ENCODE data around the gene CNGA3.

Gene CNGA3

DNA sequence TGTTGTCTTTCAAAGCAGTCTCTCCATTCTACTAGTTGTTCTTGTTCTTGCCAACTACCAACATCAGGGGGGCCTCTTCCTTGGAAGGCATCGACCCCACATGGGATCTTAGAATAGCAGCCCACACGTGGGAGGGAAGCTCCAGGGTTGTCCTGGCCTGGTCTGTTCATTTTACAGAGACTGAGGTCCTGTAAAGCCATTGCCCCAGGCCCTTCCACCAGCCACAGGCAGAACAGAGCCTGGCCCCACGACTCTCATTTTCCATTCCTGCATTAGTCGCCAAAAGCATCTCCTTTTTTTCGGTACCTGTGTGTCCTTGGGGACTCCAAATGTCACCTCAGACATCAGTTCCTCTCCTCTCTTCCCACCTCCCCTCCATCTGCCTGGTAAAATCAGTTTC, 28.0 kb downstream of the CNGA3 start:
- Histone ChIP-seq H3K36me3 (ENCODE audit: control insufficient read depth, insufficient read depth, low read length) (no peaks in the 10 kb centered on the region), H3K4me3 (ENCODE audit: low read length) (no peak overlapping the region), H4K5ac (ENCODE audit: low read length) (no peak overlapping the region), H3K4ac (ENCODE audit: low read depth, low read length) (no peak overlapping the region), H3K18ac (ENCODE audit: low read length) (no peak overlapping the region), H3K9ac (ENCODE audit: low read length) (no peak overlapping the region), H2BK120ac (ENCODE audit: low read depth, low read length) (no peak overlapping the region), H3K4me2 (ENCODE audit: low read length) (no peak overlapping the region), H3K27me3 (ENCODE audit: insufficient read depth, low read length, poor library complexity) (no peaks in the 10 kb centered on the region), H3K27ac (ENCODE audit: low read depth, low read length) (no peak overlapping the region), H2BK5ac (ENCODE audit: low read length) (no peak overlapping the region), H3K4me1 (ENCODE audit: control insufficient read depth, low read depth, low read length) (peaks cover 8% of the 10 kb centered on the region), H3K79me1 (ENCODE audit: low read length) (no peaks in the 10 kb centered on the region), H3K79me2 (ENCODE audit: control insufficient read depth, insufficient read depth, low read length) (no peaks in the 10 kb centered on the region), H3K23ac (ENCODE audit: low read length) (no peak overlapping the region), H2AK5ac (ENCODE audit: low read length) (no peak overlapping the region), H3K56ac (ENCODE audit: low read length) (no peak overlapping the region), H4K8ac (ENCODE audit: low read depth, low read length) (no peak overlapping the region), H2BK15ac (replicated peaks; ENCODE audit: low read depth) (no peak overlapping the region)
- WGBS (ENCODE audit: extremely low coverage, insufficient coverage, low lambda C conversion rate) = no CpG with 5 or more reads among the region's 5 CpGs
- DNase-seq = no peak

DNA sequence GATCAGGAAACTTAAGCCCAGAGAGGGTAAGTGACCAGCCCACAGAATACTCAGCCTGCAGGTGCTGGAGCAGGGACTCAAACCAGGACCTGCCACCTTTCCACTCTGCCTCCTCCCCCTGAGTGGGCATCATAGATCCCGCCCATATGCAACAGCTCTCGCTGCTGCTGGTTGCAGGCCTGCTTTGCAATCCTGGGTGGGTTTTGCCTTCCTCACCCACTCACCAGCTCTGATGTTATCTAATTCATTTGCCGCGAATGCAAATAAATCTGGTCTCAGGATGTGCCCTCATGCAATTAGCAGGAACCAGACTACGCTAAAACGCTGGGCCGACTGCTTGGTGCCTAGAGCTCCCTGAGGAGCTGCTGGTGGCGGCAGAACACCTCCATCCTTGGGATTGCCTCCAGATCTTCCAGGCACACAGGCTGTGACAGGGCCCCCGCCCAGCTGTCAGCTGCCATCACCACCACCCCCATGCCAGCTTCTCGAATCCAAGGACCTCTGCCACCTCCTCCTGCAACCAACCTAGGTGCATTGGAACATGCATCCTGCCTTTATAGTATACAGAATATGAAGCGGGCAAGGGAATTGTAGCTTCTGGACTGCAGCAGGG, 28.8 kb downstream of the CNGA3 start:
- H3K4me3 ChIP-seq (ENCODE audit: low read length) = no peak overlapping the region
- H3K4me2 ChIP-seq (ENCODE audit: low read length) = no peak overlapping the region
- no peak overlapping the region for H2AK5ac ChIP-seq (ENCODE audit: low read length)
- H2BK15ac ChIP-seq (replicated peaks; ENCODE audit: low read depth) = no peak overlapping the region
- no peak overlapping the region for H4K5ac ChIP-seq (ENCODE audit: low read length)
- no peaks in the 10 kb centered on the region for H3K79me2 ChIP-seq (ENCODE audit: control insufficient read depth, insufficient read depth, low read length)
- no peak overlapping the region for H3K23ac ChIP-seq (ENCODE audit: low read length)
- H4K8ac ChIP-seq (ENCODE audit: low read depth, low read length) = no peak overlapping the region
- no peak overlapping the region for H3K9ac ChIP-seq (ENCODE audit: low read length)
- no peak overlapping the region for H3K18ac ChIP-seq (ENCODE audit: low read length)
- H3K4ac ChIP-seq (ENCODE audit: low read depth, low read length) = no peak overlapping the region
- H3K36me3 ChIP-seq (ENCODE audit: control insufficient read depth, insufficient read depth, low read length) = no peaks in the 10 kb centered on the region
- H2BK120ac ChIP-seq (ENCODE audit: low read depth, low read length) = no peak overlapping the region
- DNase-seq = no peak
- H2BK5ac ChIP-seq (ENCODE audit: low read length) = no peak overlapping the region
- H3K56ac ChIP-seq (ENCODE audit: low read length) = no peak overlapping the region
- H3K4me1 ChIP-seq (ENCODE audit: control insufficient read depth, low read depth, low read length) = peaks cover 8% of the 10 kb centered on the region
- H3K79me1 ChIP-seq (ENCODE audit: low read length) = no peaks in the 10 kb centered on the region
- H3K27me3 ChIP-seq (ENCODE audit: insufficient read depth, low read length, poor library complexity) = no peaks in the 10 kb centered on the region
- H3K27ac ChIP-seq (ENCODE audit: low read depth, low read length) = no peak overlapping the region
- WGBS (ENCODE audit: extremely low coverage, insufficient coverage, low lambda C conversion rate) = no CpG with 5 or more reads among the region's 11 CpGs

DNA sequence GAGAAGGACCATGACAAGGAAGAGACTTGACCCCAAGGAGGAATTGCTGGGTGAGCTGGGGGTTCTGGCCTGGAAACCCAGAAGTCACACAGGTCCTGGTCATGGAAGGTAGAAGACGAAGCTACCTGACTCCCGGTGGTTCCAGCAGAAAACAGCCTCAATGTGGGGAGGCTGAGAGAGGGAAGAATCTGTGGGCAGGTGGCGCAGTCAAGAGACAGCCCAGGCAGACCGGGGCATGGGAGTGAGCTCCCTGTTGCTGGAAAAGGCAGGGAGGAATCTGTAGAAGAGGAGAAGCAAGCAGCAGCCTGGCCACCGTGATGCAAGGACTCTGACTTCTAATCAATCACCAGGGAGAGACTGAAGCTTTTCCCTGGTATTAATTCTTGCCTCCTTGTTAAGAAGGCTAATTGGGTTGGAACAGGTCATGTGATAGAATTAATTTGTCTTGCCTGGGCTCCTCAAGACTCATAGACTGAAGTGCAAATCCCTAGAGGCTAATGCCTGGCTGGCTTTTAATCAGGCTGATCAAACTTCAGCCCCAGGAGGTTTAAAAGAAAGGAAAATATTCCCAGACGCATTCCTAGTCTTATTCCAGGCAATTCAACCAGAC, 30.1 kb downstream of the CNGA3 start:
- Histone ChIP-seq H4K8ac (ENCODE audit: low read depth, low read length) (no peak overlapping the region), H3K18ac (ENCODE audit: low read length) (no peak overlapping the region), H3K36me3 (ENCODE audit: control insufficient read depth, insufficient read depth, low read length) (no peaks in the 10 kb centered on the region), H3K4me2 (ENCODE audit: low read length) (no peak overlapping the region), H3K23ac (ENCODE audit: low read length) (no peak overlapping the region), H3K9ac (ENCODE audit: low read length) (no peak overlapping the region), H3K4me3 (ENCODE audit: low read length) (no peak overlapping the region), H2BK5ac (ENCODE audit: low read length) (no peak overlapping the region), H3K56ac (ENCODE audit: low read length) (no peak overlapping the region), H2BK120ac (ENCODE audit: low read depth, low read length) (no peak overlapping the region), H3K79me2 (ENCODE audit: control insufficient read depth, insufficient read depth, low read length) (no peaks in the 10 kb centered on the region), H3K27me3 (ENCODE audit: insufficient read depth, low read length, poor library complexity) (no peaks in the 10 kb centered on the region), H2AK5ac (ENCODE audit: low read length) (no peak overlapping the region), H4K5ac (ENCODE audit: low read length) (no peak overlapping the region), H3K4ac (ENCODE audit: low read depth, low read length) (no peak overlapping the region), H3K79me1 (ENCODE audit: low read length) (no peaks in the 10 kb centered on the region), H2BK15ac (replicated peaks; ENCODE audit: low read depth) (no peak overlapping the region), H3K27ac (ENCODE audit: low read depth, low read length) (no peak overlapping the region), H3K4me1 (ENCODE audit: control insufficient read depth, low read depth, low read length) (peaks cover 8% of the 10 kb centered on the region)
- no peak for DNase-seq
- WGBS (ENCODE audit: extremely low coverage, insufficient coverage, low lambda C conversion rate) = no CpG with 5 or more reads among the region's 6 CpGs

DNA sequence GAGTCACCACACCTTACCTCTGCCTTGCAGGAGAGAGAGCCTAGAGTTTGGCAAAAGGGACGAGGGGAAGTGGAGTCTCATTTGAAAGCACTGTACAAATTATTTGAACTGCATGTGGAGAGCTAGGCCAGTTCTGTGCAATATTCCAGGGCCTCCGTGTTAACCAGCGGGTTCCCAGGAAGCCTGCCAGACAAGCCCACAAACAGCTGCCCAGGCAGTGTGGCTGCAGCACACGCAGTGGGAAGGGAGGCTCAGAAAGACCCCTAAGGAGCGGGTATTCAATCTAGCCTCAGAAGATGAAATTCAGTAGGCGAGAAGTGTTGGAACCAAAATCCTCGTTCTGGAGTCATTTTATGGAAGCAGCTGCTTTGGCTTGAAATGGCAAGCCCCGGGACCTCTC, 30.7 kb downstream of the CNGA3 start:
- DNase-seq = no peak
- H2BK5ac ChIP-seq (ENCODE audit: low read length) = no peak overlapping the region
- no peak overlapping the region for H2BK120ac ChIP-seq (ENCODE audit: low read depth, low read length)
- no peak overlapping the region for H4K8ac ChIP-seq (ENCODE audit: low read depth, low read length)
- no peak overlapping the region for H3K4me2 ChIP-seq (ENCODE audit: low read length)
- no peak overlapping the region for H3K27ac ChIP-seq (ENCODE audit: low read depth, low read length)
- no peaks in the 10 kb centered on the region for H3K36me3 ChIP-seq (ENCODE audit: control insufficient read depth, insufficient read depth, low read length)
- H3K56ac ChIP-seq (ENCODE audit: low read length) = no peak overlapping the region
- H3K4me1 ChIP-seq (ENCODE audit: control insufficient read depth, low read depth, low read length) = peaks cover 7% of the 10 kb centered on the region
- no peak overlapping the region for H4K5ac ChIP-seq (ENCODE audit: low read length)
- no CpG with 5 or more reads among the region's 8 CpGs for WGBS (ENCODE audit: extremely low coverage, insufficient coverage, low lambda C conversion rate)
- no peaks in the 10 kb centered on the region for H3K79me2 ChIP-seq (ENCODE audit: control insufficient read depth, insufficient read depth, low read length)
- no peaks in the 10 kb centered on the region for H3K79me1 ChIP-seq (ENCODE audit: low read length)
- no peak overlapping the region for H3K23ac ChIP-seq (ENCODE audit: low read length)
- no peak overlapping the region for H3K9ac ChIP-seq (ENCODE audit: low read length)
- no peak overlapping the region for H3K18ac ChIP-seq (ENCODE audit: low read length)
- H3K27me3 ChIP-seq (ENCODE audit: insufficient read depth, low read length, poor library complexity) = no peaks in the 10 kb centered on the region
- H2BK15ac ChIP-seq (replicated peaks; ENCODE audit: low read depth) = no peak overlapping the region
- no peak overlapping the region for H3K4ac ChIP-seq (ENCODE audit: low read depth, low read length)
- H2AK5ac ChIP-seq (ENCODE audit: low read length) = no peak overlapping the region
- H3K4me3 ChIP-seq (ENCODE audit: low read length) = no peak overlapping the region

DNA sequence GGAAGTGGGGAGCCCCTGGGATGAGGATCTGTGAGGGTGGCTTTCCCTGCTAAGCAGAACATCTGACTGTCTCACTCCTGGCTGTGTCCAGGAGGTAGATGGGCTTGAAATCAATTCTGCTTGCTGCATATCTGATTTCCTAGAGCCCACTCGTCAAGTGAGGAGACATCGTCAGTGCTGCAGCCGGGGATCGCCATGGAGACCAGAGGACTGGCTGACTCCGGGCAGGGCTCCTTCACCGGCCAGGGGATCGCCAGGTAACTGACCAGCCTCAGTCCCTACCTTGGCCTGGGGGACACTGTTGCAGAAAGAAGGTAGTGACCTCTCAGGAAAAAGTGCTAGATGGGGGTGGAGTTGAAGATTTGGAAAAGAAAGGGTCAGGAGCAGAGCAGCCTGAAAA, 31.3 kb downstream of the CNGA3 start:
- Histone ChIP-seq H3K4me2 (ENCODE audit: low read length) (no peak overlapping the region), H3K27ac (ENCODE audit: low read depth, low read length) (no peak overlapping the region), H3K56ac (ENCODE audit: low read length) (no peak overlapping the region), H3K4me3 (ENCODE audit: low read length) (no peak overlapping the region), H3K79me1 (ENCODE audit: low read length) (no peaks in the 10 kb centered on the region), H3K36me3 (ENCODE audit: control insufficient read depth, insufficient read depth, low read length) (no peaks in the 10 kb centered on the region), H2BK120ac (ENCODE audit: low read depth, low read length) (no peak overlapping the region), H3K4me1 (ENCODE audit: control insufficient read depth, low read depth, low read length) (peaks cover 5% of the 10 kb centered on the region), H3K4ac (ENCODE audit: low read depth, low read length) (no peak overlapping the region), H2AK5ac (ENCODE audit: low read length) (no peak overlapping the region), H4K8ac (ENCODE audit: low read depth, low read length) (no peak overlapping the region), H3K23ac (ENCODE audit: low read length) (no peak overlapping the region), H3K27me3 (ENCODE audit: insufficient read depth, low read length, poor library complexity) (no peaks in the 10 kb centered on the region), H4K5ac (ENCODE audit: low read length) (no peak overlapping the region), H3K79me2 (ENCODE audit: control insufficient read depth, insufficient read depth, low read length) (no peaks in the 10 kb centered on the region), H2BK15ac (replicated peaks; ENCODE audit: low read depth) (no peak overlapping the region), H3K18ac (ENCODE audit: low read length) (no peak overlapping the region), H2BK5ac (ENCODE audit: low read length) (no peak overlapping the region), H3K9ac (ENCODE audit: low read length) (no peak overlapping the region)
- no peak for DNase-seq
- WGBS (ENCODE audit: extremely low coverage, insufficient coverage, low lambda C conversion rate) = no CpG with 5 or more reads among the region's 7 CpGs

DNA sequence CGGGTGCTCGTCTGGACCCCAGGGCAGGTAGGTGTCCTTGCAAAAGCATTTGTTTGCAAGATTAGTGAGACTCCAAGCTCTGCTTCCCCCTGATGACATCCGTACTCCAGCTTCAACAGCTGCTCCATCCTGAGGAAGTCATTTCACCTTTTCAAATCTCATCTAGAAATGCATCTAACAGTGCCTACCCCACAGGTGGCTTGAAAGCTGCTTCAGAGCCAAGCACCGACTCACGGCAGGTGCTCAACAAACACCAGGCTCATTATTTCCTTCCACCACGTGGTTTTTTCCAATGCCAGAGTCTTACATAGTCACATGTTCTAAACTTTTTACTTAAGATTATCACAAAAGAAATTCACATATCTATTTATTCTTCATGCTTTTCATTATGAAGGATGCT, 31.9 kb downstream of the CNGA3 start:
- Histone ChIP-seq H3K4ac (ENCODE audit: low read depth, low read length) (no peak overlapping the region), H2BK5ac (ENCODE audit: low read length) (no peak overlapping the region), H2BK120ac (ENCODE audit: low read depth, low read length) (no peak overlapping the region), H3K79me1 (ENCODE audit: low read length) (no peaks in the 10 kb centered on the region), H3K27me3 (ENCODE audit: insufficient read depth, low read length, poor library complexity) (no peaks in the 10 kb centered on the region), H3K56ac (ENCODE audit: low read length) (no peak overlapping the region), H3K4me2 (ENCODE audit: low read length) (no peak overlapping the region), H4K5ac (ENCODE audit: low read length) (no peak overlapping the region), H3K9ac (ENCODE audit: low read length) (no peak overlapping the region), H3K18ac (ENCODE audit: low read length) (no peak overlapping the region), H4K8ac (ENCODE audit: low read depth, low read length) (no peak overlapping the region), H3K4me1 (ENCODE audit: control insufficient read depth, low read depth, low read length) (peaks cover 7% of the 10 kb centered on the region), H3K36me3 (ENCODE audit: control insufficient read depth, insufficient read depth, low read length) (no peaks in the 10 kb centered on the region), H3K27ac (ENCODE audit: low read depth, low read length) (no peak overlapping the region), H3K79me2 (ENCODE audit: control insufficient read depth, insufficient read depth, low read length) (no peaks in the 10 kb centered on the region), H2AK5ac (ENCODE audit: low read length) (no peak overlapping the region), H3K4me3 (ENCODE audit: low read length) (no peak overlapping the region), H2BK15ac (replicated peaks; ENCODE audit: low read depth) (no peak overlapping the region), H3K23ac (ENCODE audit: low read length) (no peak overlapping the region)
- no peak for DNase-seq
- no CpG with 5 or more reads among the region's 6 CpGs for WGBS (ENCODE audit: extremely low coverage, insufficient coverage, low lambda C conversion rate)

Data from mesendoderm (in vitro differentiated cells).